ENCODE data around the gene DENND1C.
"Not testable (repeated sequence)": the region's sequence is repeated elsewhere in the genome, so short reads cannot be mapped to it uniquely, and the experiment has no call there.

DENND1C gene

DNA sequence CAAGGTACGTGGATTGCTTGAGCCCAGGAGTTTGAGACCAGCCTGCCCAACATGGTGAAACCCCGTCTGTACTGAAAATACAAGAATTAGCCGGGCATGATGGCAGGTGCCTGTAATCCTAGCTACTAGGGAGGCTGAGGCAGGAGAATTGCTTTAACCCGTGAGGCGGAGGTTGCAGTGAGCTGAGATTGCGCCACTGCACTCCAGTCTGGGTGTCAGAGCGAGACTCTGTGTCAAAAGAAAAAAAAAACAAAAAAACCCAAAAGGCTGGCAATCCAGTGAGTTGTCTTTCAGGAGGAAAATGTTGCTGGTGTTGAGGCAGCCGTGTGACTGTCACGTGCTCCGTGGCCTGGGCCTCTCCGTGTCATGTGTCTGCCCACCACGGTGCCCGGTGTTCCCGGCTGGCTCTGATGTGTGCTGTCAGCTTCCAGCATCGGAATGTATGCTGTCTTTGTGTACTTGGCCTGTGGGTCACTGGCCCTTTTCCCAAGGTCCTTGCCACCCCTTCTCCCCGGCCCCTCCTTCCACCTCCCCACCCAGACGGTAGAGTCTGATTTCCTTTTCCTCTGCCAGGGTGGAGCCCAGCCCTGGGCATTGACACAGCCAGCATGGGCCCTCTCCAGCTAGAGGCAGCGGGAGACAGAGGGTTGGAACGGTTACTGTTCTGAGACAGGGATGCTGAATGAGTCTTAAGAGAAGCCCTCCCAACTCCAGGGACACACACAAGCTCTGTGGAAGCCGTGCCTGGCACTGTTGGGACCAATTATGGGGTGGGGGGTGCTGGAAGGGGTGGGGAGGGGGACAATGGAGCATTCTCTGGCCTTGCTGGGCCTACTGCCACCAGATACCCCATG, 27.8 kb upstream of the DENND1C start:
- no peak for DNase-seq (ENCODE audit: low spot score)

GRCh38 chr19:6508028-6508771, 26.6 kb upstream of the DENND1C start:
- DNase-seq (ENCODE audit: low spot score), result not testable (repeated sequence)

- DNase-seq (ENCODE audit: low spot score), result no peak
These were observed 22.0 kb upstream of the DENND1C start for GRCh38 chr19:6503407-6504201.

GRCh38 chr19:6501740-6502648, 20.4 kb upstream of the DENND1C start, which contains the start of gene TUBB4A:
TUBB4A (minus strand) TSS chr19:6502309; CDS start chr19:6502212, 97 bp downstream.
- no peak for DNase-seq (ENCODE audit: low spot score)

- no peak for DNase-seq (ENCODE audit: low spot score)
These were observed 19.5 kb upstream of the DENND1C start for GRCh38 chr19:6500837-6501739.

DNA sequence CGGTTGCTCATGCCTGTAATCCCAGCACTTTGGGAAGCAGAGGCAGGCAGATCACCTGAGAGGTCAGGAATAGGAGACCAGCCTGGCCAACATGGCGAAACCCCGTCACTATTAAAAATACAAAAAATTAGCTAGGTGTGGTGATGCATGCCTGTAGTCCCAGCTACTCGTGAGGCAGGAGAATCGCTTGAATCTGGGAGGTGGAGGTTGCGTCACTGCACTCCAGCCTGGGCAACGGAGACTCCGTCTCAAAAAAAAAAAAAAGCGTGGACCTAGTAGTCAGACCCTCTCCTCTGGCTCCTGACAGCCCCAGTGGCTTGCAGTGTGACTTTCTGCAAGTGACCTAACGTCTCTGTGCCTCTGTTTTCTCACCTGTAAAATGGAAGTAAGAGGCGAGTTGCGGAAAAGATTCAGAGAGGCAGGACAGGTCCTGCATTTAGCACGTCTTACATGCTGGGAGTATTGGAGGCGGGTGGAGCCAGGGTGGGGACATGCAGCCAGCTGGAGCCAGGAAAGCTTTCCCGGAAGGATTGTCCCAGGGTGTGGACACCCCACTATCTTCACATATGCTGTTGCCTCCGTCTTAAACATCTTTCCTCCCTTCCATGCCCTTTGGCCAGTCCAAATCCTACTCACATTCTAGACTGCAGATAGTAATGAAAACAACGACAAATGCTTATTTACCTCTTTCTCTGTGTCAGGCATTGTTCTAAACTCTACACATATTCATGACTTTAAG, 17.6 kb upstream of the DENND1C start:
- DNase-seq (ENCODE audit: low spot score), result no peak

DNA sequence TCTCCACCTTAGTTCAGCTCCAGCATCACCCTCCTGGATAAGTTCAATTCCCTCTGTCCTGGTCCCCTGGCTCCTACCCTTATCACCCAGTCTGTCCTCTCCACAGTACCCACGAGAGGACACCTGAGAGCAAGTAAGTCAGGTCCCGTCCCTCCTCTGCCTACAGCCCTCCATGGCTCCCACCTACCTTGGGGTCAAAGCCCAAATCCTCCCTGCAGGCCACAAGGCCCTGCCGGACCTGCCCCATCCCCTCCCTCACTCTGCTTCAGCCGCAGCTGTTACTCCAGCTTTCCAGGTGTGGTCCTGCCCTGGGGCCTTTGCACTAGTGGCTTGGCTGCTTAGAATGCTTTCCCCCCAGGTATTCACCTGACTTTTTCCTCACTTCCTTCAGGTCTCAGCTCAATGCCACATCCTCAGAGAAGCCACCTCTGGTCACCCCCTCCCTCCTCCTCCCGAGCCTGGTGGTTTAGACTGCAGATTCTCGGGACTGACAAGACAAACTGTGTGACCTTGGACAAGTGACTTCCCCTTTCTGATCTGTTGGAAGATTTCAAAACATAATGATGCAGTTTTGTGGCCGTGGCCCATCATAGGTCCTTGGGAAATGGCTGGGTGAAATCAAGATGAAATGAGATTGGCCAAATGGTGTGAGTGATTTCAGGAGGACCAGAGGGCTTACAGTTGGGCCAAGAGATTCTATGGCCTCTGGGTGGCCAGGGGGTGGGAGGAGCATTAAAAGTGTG, 16.9 kb upstream of the DENND1C start:
- DNase-seq (ENCODE audit: low spot score), result no peak

- no peak for DNase-seq (ENCODE audit: low spot score)
These were observed 14.4 kb upstream of the DENND1C start for GRCh38 chr19:6495947-6496346.

- no peak for DNase-seq (ENCODE audit: low spot score)
These were observed 12.9 kb upstream of the DENND1C start for GRCh38 chr19:6494438-6495036.

GRCh38 chr19:6491802-6492592, 10.4 kb upstream of the DENND1C start:
- no peak for DNase-seq (ENCODE audit: low spot score)

- no peak for DNase-seq (ENCODE audit: low spot score)
These were observed 8.5 kb upstream of the DENND1C start for GRCh38 chr19:6490134-6490533.

GRCh38 chr19:6489278-6490061, 7.9 kb upstream of the DENND1C start:
- DNase-seq (ENCODE audit: low spot score), result peak; percentile 62

DNA sequence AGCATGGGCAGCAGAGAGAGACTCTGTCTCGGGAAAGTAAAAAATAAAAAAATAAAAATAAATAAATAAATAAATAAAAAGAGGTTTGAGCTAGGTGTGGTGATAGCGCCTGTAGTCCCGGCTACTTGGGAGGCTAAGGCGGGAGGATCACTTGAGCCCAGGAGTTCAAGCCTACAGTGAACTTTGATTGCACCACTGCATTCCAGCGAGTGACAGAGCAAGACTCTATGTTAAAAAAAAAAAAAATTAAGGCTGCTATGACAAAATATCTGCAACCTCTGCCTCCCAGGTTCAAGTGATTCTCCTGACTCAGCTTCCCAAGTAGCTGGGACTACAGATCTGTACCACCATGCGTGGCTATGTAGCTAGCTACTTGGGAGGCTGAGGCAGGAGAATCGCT, 3.2 kb upstream of the DENND1C start:
- no peak for DNase-seq (ENCODE audit: low spot score)

DNA sequence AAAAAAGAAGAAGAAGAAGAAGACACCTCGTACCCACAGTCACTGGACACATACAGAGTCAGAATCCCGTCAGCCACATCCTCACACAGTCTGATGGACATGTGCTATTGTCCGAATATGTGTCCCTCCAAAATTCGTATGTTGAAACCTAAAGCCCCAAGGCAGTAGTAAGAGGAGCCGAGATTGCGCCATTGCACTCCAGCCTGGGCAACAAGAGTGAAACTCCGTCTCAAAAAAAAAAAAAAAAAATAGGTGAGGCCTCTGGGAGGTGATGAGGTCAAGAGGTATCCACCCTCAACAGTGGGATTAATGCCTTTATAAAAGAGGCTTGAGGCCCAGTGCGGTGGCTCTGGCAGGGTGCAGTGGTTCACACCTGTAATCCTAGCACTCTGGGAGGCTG, 2.6 kb upstream of the DENND1C start:
- no peak for DNase-seq (ENCODE audit: low spot score)

DNA sequence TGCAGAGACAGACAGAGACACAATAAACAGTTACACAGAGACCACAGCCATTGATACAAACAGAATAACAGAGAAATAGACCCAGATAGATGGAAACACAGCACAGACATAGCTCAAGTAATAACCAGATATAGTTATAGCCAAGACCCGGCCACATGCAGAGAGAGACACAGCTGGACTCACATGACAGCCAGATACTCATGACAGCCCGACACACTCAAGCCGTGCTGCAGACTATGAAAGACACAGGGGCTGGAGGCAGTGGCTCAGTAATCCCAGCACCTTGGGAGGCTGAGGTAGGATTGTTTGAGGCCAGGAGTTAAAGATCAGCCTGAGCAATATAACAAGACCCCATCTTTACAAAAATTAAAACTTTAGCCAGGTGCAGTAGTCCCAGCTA, 1.6 kb upstream of the DENND1C start:
- DNase-seq (ENCODE audit: low spot score), result no peak

DNA sequence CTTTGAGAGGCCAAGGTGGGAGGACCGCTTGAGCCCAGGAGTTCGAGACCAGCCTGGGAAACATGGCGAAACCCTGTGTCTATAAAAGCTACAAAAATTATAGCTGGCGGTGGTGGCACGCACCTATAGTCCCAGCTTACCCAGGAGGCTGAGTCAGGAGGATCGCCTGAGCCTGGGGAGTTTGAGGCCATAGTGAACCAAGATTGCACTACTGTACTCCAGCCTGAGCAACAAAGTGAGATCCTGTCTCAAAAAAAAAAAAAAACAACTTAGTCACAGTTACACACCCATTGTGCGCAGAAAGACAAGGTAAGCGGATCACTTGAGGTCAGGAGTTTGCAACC, 728 bp upstream of the DENND1C start:
- DNase-seq (ENCODE audit: low spot score), result no peak

GRCh38 chr19:6480848-6481415, 655 bp downstream of the DENND1C start:
- no peak for DNase-seq (ENCODE audit: low spot score)

Data from activated CD4-positive, alpha-beta T cell treated with anti-CD3 and anti-CD28 coated beads, Interleukin-2, Interleukin-4, amounts not matched to agents 100 ng/mL and 50 ng/mL, durations not matched to agents 16 hours and 8 hours (primary cell).